BLaER1 treated with 17β-estradiol and CSF1 and Interleukin-3, amounts not matched to agents 10 nM and 100 nM (cell line): ENCODE results near the gene CD5L.

Experiments used
- H3K27ac ChIP-seq, 11 experiments: shearing (Covaris generic); formaldehyde crosslinking; 2 replicates each; pipeline ENCODE4 v1.8.1; 2022
- H3K27me3 ChIP-seq, 11 experiments: shearing (Covaris generic); formaldehyde crosslinking; 2 replicates each; pipeline ENCODE4 v1.8.1; 2022
- H3K36me3 ChIP-seq, 11 experiments: shearing (Covaris generic); formaldehyde crosslinking; 2 replicates each; pipeline ENCODE4 v1.8.1; 2022
- H3K4me1 ChIP-seq, 10 experiments: shearing (Covaris generic); formaldehyde crosslinking; 2 replicates each; pipeline ENCODE4 v1.8.1; 2022
- H3K4me2 ChIP-seq, 11 experiments: shearing (Covaris generic); formaldehyde crosslinking; 2 replicates each; pipeline ENCODE4 v1.8.1; 2022
- H3K4me3 ChIP-seq, 10 experiments: shearing (Covaris generic); formaldehyde crosslinking; 2 replicates each; pipeline ENCODE4 v1.8.1; 2022
- H3K9ac ChIP-seq, 11 experiments: shearing (Covaris generic); formaldehyde crosslinking; 2 replicates each; pipeline ENCODE4 v1.8.1; 2022
- H3K9me3 ChIP-seq, 11 experiments: shearing (Covaris generic); formaldehyde crosslinking; replicated peaks in 1 of 11; 2 replicates each; pipeline ENCODE4 v1.8.1; 2022
- H4K20me1 ChIP-seq, 11 experiments: shearing (Covaris generic); formaldehyde crosslinking; 2 replicates each; pipeline ENCODE4 v1.8.1; 2022
- Cebpa-rat ChIP-seq, 11 experiments: shearing (Covaris generic); IDR thresholded peaks; 2 replicates each; pipeline ENCODE4 v1.8.1; 2022

CD5L gene

GRCh38 chr1:157829210-157829609 lies 12.4 kb downstream of the CD5L start:
- H4K20me1 ChIP-seq = no peaks in the 10 kb centered on the region
- no peaks in the 10 kb centered on the region for H3K27me3 ChIP-seq
- no peaks in the 10 kb centered on the region for H3K36me3 ChIP-seq
- no peak overlapping the region for H3K4me2 ChIP-seq
- H3K9me3 ChIP-seq = no peaks in the 10 kb centered on the region; a peak in 1 of 22 replicates
- no peak overlapping the region for H3K9ac ChIP-seq
- H3K4me3 ChIP-seq = no peak overlapping the region
- H3K27ac ChIP-seq = no peak overlapping the region
- no peaks in the 10 kb centered on the region for H3K4me1 ChIP-seq
- no peak for TF ChIP-seq Cebpa-rat (IDR thresholded peaks at IDR 0.05)

- H3K9ac ChIP-seq = no peak overlapping the region
- H3K27me3 ChIP-seq = no peaks in the 10 kb centered on the region
- TF ChIP-seq Cebpa-rat (IDR thresholded peaks at IDR 0.05) = no peak
- no peaks in the 10 kb centered on the region for H3K36me3 ChIP-seq
- H3K27ac ChIP-seq = no peak overlapping the region
- H3K4me2 ChIP-seq = peak overlapping the region in 6 of 11 experiments; percentile 1 to 57 (median 52); a peak in 11 of 22 replicates
- H4K20me1 ChIP-seq = no peaks in the 10 kb centered on the region
- no peak overlapping the region for H3K4me3 ChIP-seq
- H3K4me1 ChIP-seq = peaks cover 8 to 18% (median 12%) of the 10 kb centered on the region in 10 experiments; a peak in 16 of 20 replicates
- peaks cover 0 to 2% (median 0%) of the 10 kb centered on the region in 11 experiments; a peak in 1 of 22 replicates for H3K9me3 ChIP-seq
Measured at GRCh38 chr1:157820299-157820698, 21.3 kb downstream of the CD5L start.

- Histone ChIP-seq H3K4me2 (peak within 1 kb of the TSS in 9 of 11 experiments; percentile 1 to 57 (median 33); a peak in 14 of 22 replicates), H3K27me3 (no peaks in the 10 kb centered on the region), H3K27ac (no peak within 1 kb of the TSS), H3K9ac (no peak within 1 kb of the TSS), H3K36me3 (no peaks in the 10 kb centered on the region), H3K4me1 (peaks cover 8 to 18% (median 12%) of the 10 kb centered on the region in 10 experiments; a peak in 16 of 20 replicates), H4K20me1 (no peaks in the 10 kb centered on the region), H3K9me3 (peaks cover 0 to 6% (median 0%) of the 10 kb centered on the region in 11 experiments; a peak in 1 of 22 replicates), H3K4me3 (no peak within 1 kb of the TSS)
- no peak for TF ChIP-seq Cebpa-rat (IDR thresholded peaks at IDR 0.05)
Measured at GRCh38 chr1:157819896-157820295, 21.7 kb downstream of the CD5L start, which contains the start of gene FCRL1. TSS of gene FCRL1 (minus strand) at chr1:157820120. CDS start at chr1:157820037, 83 bp downstream.

- no peaks in the 10 kb centered on the region for H3K36me3 ChIP-seq
- no peak overlapping the region for H3K4me3 ChIP-seq
- peaks cover 8 to 18% (median 12%) of the 10 kb centered on the region in 10 experiments; a peak in 16 of 20 replicates for H3K4me1 ChIP-seq
- no peaks in the 10 kb centered on the region for H4K20me1 ChIP-seq
- H3K9me3 ChIP-seq = peaks cover 0 to 13% (median 4%) of the 10 kb centered on the region in 11 experiments; a peak in 16 of 22 replicates
- no peak overlapping the region for H3K27ac ChIP-seq
- no peak for TF ChIP-seq Cebpa-rat (IDR thresholded peaks at IDR 0.05)
- no peak overlapping the region for H3K9ac ChIP-seq
- no peaks in the 10 kb centered on the region for H3K27me3 ChIP-seq
- peak overlapping the region in 3 of 11 experiments; percentile 1 to 54 (median 50); a peak in 4 of 22 replicates for H3K4me2 ChIP-seq
Measured at GRCh38 chr1:157819215-157819614, 22.4 kb downstream of the CD5L start.

- Histone ChIP-seq H3K27me3 (no peaks in the 10 kb centered on the region), H3K4me1 (no peaks in the 10 kb centered on the region), H3K27ac (no peak overlapping the region), H3K9me3 (peaks cover 27 to 46% (median 33%) of the 10 kb centered on the region in 11 experiments), H3K9ac (no peak overlapping the region), H3K36me3 (0 out of 22 replicates have a peak, but pooled peaks cover 0 to 4% (median 0%) of the 10 kb centered on the region in 11 experiments), H3K4me3 (no peak overlapping the region), H3K4me2 (no peak overlapping the region), H4K20me1 (no peaks in the 10 kb centered on the region)
- no peak for TF ChIP-seq Cebpa-rat (IDR thresholded peaks at IDR 0.05)
Measured at GRCh38 chr1:157813269-157813668, 28.3 kb downstream of the CD5L start.

GRCh38 chr1:157806431-157807149 lies 35.0 kb downstream of the CD5L start:
- no peak for TF ChIP-seq Cebpa-rat (IDR thresholded peaks at IDR 0.05)
- no peaks in the 10 kb centered on the region for H3K36me3 ChIP-seq
- peaks cover 0 to 7% (median 0%) of the 10 kb centered on the region in 10 experiments; a peak in 1 of 20 replicates for H3K4me1 ChIP-seq
- H3K27ac ChIP-seq = no peak overlapping the region
- no peaks in the 10 kb centered on the region for H3K27me3 ChIP-seq
- peaks cover 0 to 15% (median 9%) of the 10 kb centered on the region in 11 experiments; a peak in 15 of 22 replicates for H3K9me3 ChIP-seq
- H3K4me2 ChIP-seq = 0 out of 22 replicates have a peak overlapping the region, but pooled peaks of 1 of the 11 experiments have one; percentile 6
- no peak overlapping the region for H3K4me3 ChIP-seq
- H3K9ac ChIP-seq = no peak overlapping the region
- H4K20me1 ChIP-seq = no peaks in the 10 kb centered on the region

- Histone ChIP-seq H3K9me3 (peaks cover 0 to 11% (median 5%) of the 10 kb centered on the region in 11 experiments; a peak in 7 of 22 replicates), H4K20me1 (no peaks in the 10 kb centered on the region)
Measured at GRCh38 chr1:157803851-157804250, 37.8 kb downstream of the CD5L start.

GRCh38 chr1:157799996-157800395 lies 41.6 kb downstream of the CD5L start:
- no peak overlapping the region for H3K27ac ChIP-seq
- no peak for TF ChIP-seq Cebpa-rat (IDR thresholded peaks at IDR 0.05)

More at GRCh38 chr1:157803851-157804250, 37.8 kb downstream of the CD5L start:
- H3K36me3 ChIP-seq = no peaks in the 10 kb centered on the region
- H3K27me3 ChIP-seq = no peaks in the 10 kb centered on the region
- H3K4me2 ChIP-seq = no peak overlapping the region
- H3K27ac ChIP-seq = no peak overlapping the region
- no peak overlapping the region for H3K4me3 ChIP-seq
- peaks cover 0 to 7% (median 0%) of the 10 kb centered on the region in 10 experiments; a peak in 1 of 20 replicates for H3K4me1 ChIP-seq
- TF ChIP-seq Cebpa-rat (IDR thresholded peaks at IDR 0.05) = no peak
- no peak overlapping the region for H3K9ac ChIP-seq

GRCh38 chr1:157798211-157798610 lies 43.4 kb downstream of the CD5L start:
- Histone ChIP-seq H3K9ac (no peak overlapping the region), H3K4me1 (peaks cover 0 to 6% (median 0%) of the 10 kb centered on the region in 10 experiments; a peak in 6 of 20 replicates)

More at GRCh38 chr1:157799996-157800395, 41.6 kb downstream of the CD5L start:
- no peaks in the 10 kb centered on the region for H3K36me3 ChIP-seq
- H3K9me3 ChIP-seq = peaks cover 0 to 19% (median 8%) of the 10 kb centered on the region in 11 experiments; a peak in 9 of 22 replicates
- no peaks in the 10 kb centered on the region for H4K20me1 ChIP-seq
- H3K4me3 ChIP-seq = no peak overlapping the region
- H3K27me3 ChIP-seq = no peaks in the 10 kb centered on the region
- peaks cover 0 to 6% (median 0%) of the 10 kb centered on the region in 10 experiments; a peak in 6 of 20 replicates for H3K4me1 ChIP-seq
- no peak overlapping the region for H3K4me2 ChIP-seq
- H3K9ac ChIP-seq = no peak overlapping the region

More at GRCh38 chr1:157798211-157798610, 43.4 kb downstream of the CD5L start:
- TF ChIP-seq Cebpa-rat (IDR thresholded peaks at IDR 0.05) = no peak
- Histone ChIP-seq H3K9me3 (peaks cover 13 to 37% (median 21%) of the 10 kb centered on the region in 11 experiments), H3K4me2 (peak overlapping the region in 6 of 11 experiments; percentile 4 to 45 (median 14); a peak in 6 of 22 replicates), H3K36me3 (peaks cover 0 to under 1% (median 0%) of the 10 kb centered on the region in 11 experiments; a peak in 1 of 22 replicates), H3K4me3 (no peak overlapping the region), H4K20me1 (no peaks in the 10 kb centered on the region), H3K27ac (no peak overlapping the region), H3K27me3 (no peaks in the 10 kb centered on the region)
